Measurements from ENCODE around the gene KIF16B.

Gene KIF16B

GRCh38 chr20:16350465-16350864, 222.8 kb downstream of the KIF16B start:
- peak; percentile 83 for DNase-seq (ENCODE audit: low read depth)

- peak; percentile 79 for DNase-seq (ENCODE audit: low read depth)
These were observed 223.6 kb downstream of the KIF16B start for GRCh38 chr20:16349523-16350260.

GRCh38 chr20:16346956-16347355, 226.3 kb downstream of the KIF16B start:
- no peak for DNase-seq (ENCODE audit: low read depth)

- DNase-seq (ENCODE audit: low read depth): no peak
These were observed 235.5 kb downstream of the KIF16B start for GRCh38 chr20:16337707-16338106.

- DNase-seq (ENCODE audit: low read depth): no peak
These were observed 245.6 kb downstream of the KIF16B start for GRCh38 chr20:16327606-16328005.

- no peak for DNase-seq (ENCODE audit: low read depth)
These were observed 252.0 kb downstream of the KIF16B start for GRCh38 chr20:16321291-16321690.

GRCh38 chr20:16317445-16318362, 255.5 kb downstream of the KIF16B start:
- DNase-seq (ENCODE audit: low read depth): no peak

GRCh38 chr20:16316513-16316912, 256.7 kb downstream of the KIF16B start:
- DNase-seq (ENCODE audit: low read depth): no peak

GRCh38 chr20:16314748-16315159, 258.5 kb downstream of the KIF16B start:
- no peak for DNase-seq (ENCODE audit: low read depth)

- no peak for DNase-seq (ENCODE audit: low read depth)
These were observed 258.9 kb downstream of the KIF16B start for GRCh38 chr20:16314320-16314719.

- no peak for DNase-seq (ENCODE audit: low read depth)
These were observed 259.3 kb downstream of the KIF16B start for GRCh38 chr20:16313917-16314316.

GRCh38 chr20:16312998-16313397, 260.2 kb downstream of the KIF16B start:
- no peak for DNase-seq (ENCODE audit: low read depth)

GRCh38 chr20:16311756-16312155, 261.5 kb downstream of the KIF16B start:
- DNase-seq (ENCODE audit: low read depth): peak; percentile 34

GRCh38 chr20:16308754-16309153, 264.5 kb downstream of the KIF16B start:
- DNase-seq (ENCODE audit: low read depth): peak; percentile 53

- DNase-seq (ENCODE audit: low read depth): no peak
These were observed 270.4 kb downstream of the KIF16B start for GRCh38 chr20:16302818-16303217.

- peak; percentile 26 for DNase-seq (ENCODE audit: low read depth)
These were observed 271.3 kb downstream of the KIF16B start for GRCh38 chr20:16301986-16302385.

GRCh38 chr20:16299897-16300296, 273.4 kb downstream of the KIF16B start:
- no peak for DNase-seq (ENCODE audit: low read depth)

GRCh38 chr20:16296931-16297330, 276.3 kb downstream of the KIF16B start:
- no peak for DNase-seq (ENCODE audit: low read depth)

GRCh38 chr20:16295534-16295933, 277.7 kb downstream of the KIF16B start:
- no peak for DNase-seq (ENCODE audit: low read depth)

GRCh38 chr20:16293590-16293989, 279.7 kb downstream of the KIF16B start:
- DNase-seq (ENCODE audit: low read depth): no peak

- no peak for DNase-seq (ENCODE audit: low read depth)
These were observed 280.9 kb downstream of the KIF16B start for GRCh38 chr20:16292226-16292880.

GRCh38 chr20:16290358-16290757, 282.9 kb downstream of the KIF16B start:
- DNase-seq (ENCODE audit: low read depth): no peak

GRCh38 chr20:16287776-16288175, 285.5 kb downstream of the KIF16B start:
- DNase-seq (ENCODE audit: low read depth): no peak

All from EH (cell line).